WTC11 (cell line): ENCODE results near the gene DGKA. TPM values are rescaled to one million over a fixed set of nuclear protein-coding genes. Genes with fewer than 3 reads are reported as not detected.
A peak's percentile ranks its signal among the peaks of the same experiment; 100 is the strongest.

ENCODE experiments used
- AFF4 ChIP-seq: sonication (generic); formaldehyde crosslinking; IDR thresholded peaks from 2 replicates; pipeline ENCODE4 v1.8.1; 2023; ENCODE audit warnings: mild to moderate bottlenecking, missing genetic modification reagents, borderline replicate concordance
- ATF1 ChIP-seq: sonication (generic); formaldehyde crosslinking; IDR thresholded peaks from 2 replicates; pipeline ENCODE4 v1.8.1; 2023; ENCODE audit warnings: mild to moderate bottlenecking, moderate library complexity, missing genetic modification reagents
- ATF2 ChIP-seq: sonication (generic); formaldehyde crosslinking; IDR thresholded peaks from 2 replicates; pipeline ENCODE4 v1.8.1; 2022; ENCODE audit warnings: low read depth, missing genetic modification reagents, borderline replicate concordance
- ATF3 ChIP-seq: sonication (generic); formaldehyde crosslinking; conservative IDR thresholded peaks from 2 replicates; pipeline ENCODE4 v1.8.1; 2022; ENCODE audit warnings: mild to moderate bottlenecking, missing genetic modification reagents
- CREB1 ChIP-seq: sonication (generic); formaldehyde crosslinking; IDR thresholded peaks from 2 replicates; pipeline ENCODE4 v1.8.0; 2023; ENCODE audit warnings: mild to moderate bottlenecking, missing genetic modification reagents
- EMX1 ChIP-seq: fragments of 250-450 bp; sonication (Bioruptor Pico); IDR thresholded peaks from 2 replicates; pipeline ENCODE4 v1.8.0; 2021; ENCODE audit warnings: mild to moderate bottlenecking
- FOXK1 ChIP-seq: sonication (generic); formaldehyde crosslinking; IDR thresholded peaks from 2 replicates; pipeline ENCODE4 v1.8.0; 2022; ENCODE audit warnings: mild to moderate bottlenecking, moderate library complexity, missing genetic modification reagents
- JAZF1 ChIP-seq: fragments of 250-450 bp; sonication (Bioruptor Pico); IDR thresholded peaks from 2 replicates; pipeline ENCODE4 v1.9.0; 2021; ENCODE audit warnings: moderate library complexity, mild to moderate bottlenecking, inconsistent platforms
- JUN ChIP-seq: sonication (generic); formaldehyde crosslinking; IDR thresholded peaks from 2 replicates; pipeline ENCODE4 v1.8.0; 2023; ENCODE audit warnings: mild to moderate bottlenecking, missing genetic modification reagents
- KAT7 ChIP-seq: sonication (generic); formaldehyde crosslinking; IDR thresholded peaks from 2 replicates; pipeline ENCODE4 v1.8.1; 2023; ENCODE audit warnings: missing genetic modification reagents, mild to moderate bottlenecking, borderline replicate concordance
- MAX ChIP-seq: sonication (generic); formaldehyde crosslinking; IDR thresholded peaks from 2 replicates; pipeline ENCODE4 v1.8.0; 2022; ENCODE audit warnings: mild to moderate bottlenecking, missing genetic modification reagents
- NFE2L1 ChIP-seq: sonication (generic); formaldehyde crosslinking; IDR thresholded peaks from 2 replicates; pipeline ENCODE4 v1.8.1; 2023; ENCODE audit warnings: missing genetic modification reagents
- TCF7 ChIP-seq: sonication (generic); formaldehyde crosslinking; IDR thresholded peaks from 2 replicates; pipeline ENCODE4 v1.8.0; 2022; ENCODE audit warnings: mild to moderate bottlenecking, low read depth, missing genetic modification reagents, moderate library complexity
- TEAD4 ChIP-seq: sonication (generic); formaldehyde crosslinking; IDR thresholded peaks from 2 replicates; pipeline ENCODE4 v1.8.0; 2022; ENCODE audit warnings: mild to moderate bottlenecking, missing genetic modification reagents
- TP53 ChIP-seq: sonication (generic); formaldehyde crosslinking; IDR thresholded peaks from 2 replicates; pipeline ENCODE4 v1.8.1; 2023; ENCODE audit warnings: mild to moderate bottlenecking, missing genetic modification reagents
- ZBTB21 ChIP-seq: sonication (generic); formaldehyde crosslinking; IDR thresholded peaks from 2 replicates; pipeline ENCODE4 v1.8.1; 2023; ENCODE audit warnings: mild to moderate bottlenecking, missing genetic modification reagents, borderline replicate concordance
- ZNF138 ChIP-seq: sonication (generic); formaldehyde crosslinking; conservative IDR thresholded peaks from 2 replicates; pipeline ENCODE4 v1.8.1; 2022; ENCODE audit warnings: mild to moderate bottlenecking, moderate library complexity, missing genetic modification reagents
- ZNF317 ChIP-seq: sonication (generic); formaldehyde crosslinking; IDR thresholded peaks from 2 replicates; pipeline ENCODE4 v1.8.1; 2023; ENCODE audit warnings: low read depth, mild to moderate bottlenecking, moderate library complexity, missing genetic modification reagents, borderline replicate concordance
- ZNF512 ChIP-seq: sonication (generic); formaldehyde crosslinking; IDR thresholded peaks from 2 replicates; pipeline ENCODE4 v1.8.1; 2022; ENCODE audit warnings: missing genetic modification reagents, borderline replicate concordance
- ZNF671 ChIP-seq: fragments of 250-450 bp; sonication (Bioruptor Pico); IDR thresholded peaks from 2 replicates; pipeline ENCODE4 v1.8.0; 2021; ENCODE audit warnings: mild to moderate bottlenecking
- ZSCAN18 ChIP-seq: fragments of 250-450 bp; sonication (Bioruptor Pico); IDR thresholded peaks from 2 replicates; pipeline ENCODE4 v2.1.2; 2022; ENCODE audit warnings: mild to moderate bottlenecking, moderate library complexity
- total RNA-seq: library from RNA; stranded (reverse); gene quantifications from 3 replicates; pipeline ENCODE4 v1.2.3, GENCODE V29; 2021
- TF ChIP-seq, protein P1 (sequence below): sonication (generic); formaldehyde crosslinking; IDR thresholded peaks from 2 replicates; pipeline ENCODE4 v1.8.0; 2023; ENCODE audit warnings: mild to moderate bottlenecking, missing genetic modification reagents
- TF ChIP-seq, protein P2 (sequence below): sonication (generic); formaldehyde crosslinking; IDR thresholded peaks from 2 replicates; pipeline ENCODE4 v1.8.1; 2022; ENCODE audit warnings: low read depth, mild to moderate bottlenecking, moderate library complexity, missing genetic modification reagents, borderline replicate concordance

DGKA gene
- total RNA-seq, 1 experiment from 2014 or later: 25.5 TPM

GRCh38 chr12:55973599-55974307, 42.8 kb downstream of the DGKA start, which contains the start of gene RAB5B (continued):
- TF ChIP-seq, protein P1, sequence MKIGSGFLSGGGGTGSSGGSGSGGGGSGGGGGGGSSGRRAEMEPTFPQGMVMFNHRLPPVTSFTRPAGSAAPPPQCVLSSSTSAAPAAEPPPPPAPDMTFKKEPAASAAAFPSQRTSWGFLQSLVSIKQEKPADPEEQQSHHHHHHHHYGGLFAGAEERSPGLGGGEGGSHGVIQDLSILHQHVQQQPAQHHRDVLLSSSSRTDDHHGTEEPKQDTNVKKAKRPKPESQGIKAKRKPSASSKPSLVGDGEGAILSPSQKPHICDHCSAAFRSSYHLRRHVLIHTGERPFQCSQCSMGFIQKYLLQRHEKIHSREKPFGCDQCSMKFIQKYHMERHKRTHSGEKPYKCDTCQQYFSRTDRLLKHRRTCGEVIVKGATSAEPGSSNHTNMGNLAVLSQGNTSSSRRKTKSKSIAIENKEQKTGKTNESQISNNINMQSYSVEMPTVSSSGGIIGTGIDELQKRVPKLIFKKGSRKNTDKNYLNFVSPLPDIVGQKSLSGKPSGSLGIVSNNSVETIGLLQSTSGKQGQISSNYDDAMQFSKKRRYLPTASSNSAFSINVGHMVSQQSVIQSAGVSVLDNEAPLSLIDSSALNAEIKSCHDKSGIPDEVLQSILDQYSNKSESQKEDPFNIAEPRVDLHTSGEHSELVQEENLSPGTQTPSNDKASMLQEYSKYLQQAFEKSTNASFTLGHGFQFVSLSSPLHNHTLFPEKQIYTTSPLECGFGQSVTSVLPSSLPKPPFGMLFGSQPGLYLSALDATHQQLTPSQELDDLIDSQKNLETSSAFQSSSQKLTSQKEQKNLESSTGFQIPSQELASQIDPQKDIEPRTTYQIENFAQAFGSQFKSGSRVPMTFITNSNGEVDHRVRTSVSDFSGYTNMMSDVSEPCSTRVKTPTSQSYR (CRISPR knock-in tag): no peak
- no peak for TF ChIP-seq ZNF317 (CRISPR knock-in tag)
- TF ChIP-seq FOXK1 (CRISPR knock-in tag): peak; percentile 84
- peak; percentile 54; the same call in 1 of the 2 replicates for TF ChIP-seq MAX (CRISPR knock-in tag)
- TF ChIP-seq KAT7 (CRISPR knock-in tag): no peak
- TF ChIP-seq JAZF1 (CRISPR knock-in tag): no peak
- no peak; the same call in 1 of the 2 replicates for TF ChIP-seq NFE2L1 (CRISPR knock-in tag)
- no peak for TF ChIP-seq CREB1 (CRISPR knock-in tag)
- TF ChIP-seq, protein P2, sequence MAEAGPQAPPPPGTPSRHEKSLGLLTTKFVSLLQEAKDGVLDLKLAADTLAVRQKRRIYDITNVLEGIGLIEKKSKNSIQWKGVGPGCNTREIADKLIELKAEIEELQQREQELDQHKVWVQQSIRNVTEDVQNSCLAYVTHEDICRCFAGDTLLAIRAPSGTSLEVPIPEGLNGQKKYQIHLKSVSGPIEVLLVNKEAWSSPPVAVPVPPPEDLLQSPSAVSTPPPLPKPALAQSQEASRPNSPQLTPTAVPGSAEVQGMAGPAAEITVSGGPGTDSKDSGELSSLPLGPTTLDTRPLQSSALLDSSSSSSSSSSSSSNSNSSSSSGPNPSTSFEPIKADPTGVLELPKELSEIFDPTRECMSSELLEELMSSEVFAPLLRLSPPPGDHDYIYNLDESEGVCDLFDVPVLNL (CRISPR knock-in tag): no peak
- TF ChIP-seq ZNF512 (CRISPR knock-in tag): no peak
- TF ChIP-seq ATF2 (CRISPR knock-in tag): no peak
- no peak for TF ChIP-seq TCF7 (CRISPR knock-in tag)
- no peak; the same call in 1 of the 2 replicates for TF ChIP-seq TEAD4
- no peak for TF ChIP-seq ZNF138 (CRISPR knock-in tag)
- no peak for TF ChIP-seq AFF4 (CRISPR knock-in tag)
- TF ChIP-seq ATF1 (CRISPR knock-in tag): no peak
- peak; percentile 46; the same call in 1 of the 2 replicates for TF ChIP-seq ZBTB21 (CRISPR knock-in tag)
- no peak for TF ChIP-seq ZSCAN18 (CRISPR knock-in tag)
- TF ChIP-seq ZNF671 (CRISPR knock-in tag): no peak
- no peak for TF ChIP-seq TP53 (CRISPR knock-in tag)
- no peak for TF ChIP-seq ATF3
- 0 out of 2 replicates have a peak, but pooled peaks have one; percentile 30 for TF ChIP-seq JUN
- TF ChIP-seq EMX1: no peak
